HG02588 (cell line): ENCODE measurements around the gene MATR3.

Experiments used
- ATAC-seq: cut with Tn5 transposase; IDR thresholded peaks from one replicate; pipeline ENCODE4 v1.9.1; 2021; ENCODE audit warnings: mild to moderate bottlenecking, moderate library complexity; ENCODE audit not compliant: unreplicated experiment

The MATR3 gene

DNA sequence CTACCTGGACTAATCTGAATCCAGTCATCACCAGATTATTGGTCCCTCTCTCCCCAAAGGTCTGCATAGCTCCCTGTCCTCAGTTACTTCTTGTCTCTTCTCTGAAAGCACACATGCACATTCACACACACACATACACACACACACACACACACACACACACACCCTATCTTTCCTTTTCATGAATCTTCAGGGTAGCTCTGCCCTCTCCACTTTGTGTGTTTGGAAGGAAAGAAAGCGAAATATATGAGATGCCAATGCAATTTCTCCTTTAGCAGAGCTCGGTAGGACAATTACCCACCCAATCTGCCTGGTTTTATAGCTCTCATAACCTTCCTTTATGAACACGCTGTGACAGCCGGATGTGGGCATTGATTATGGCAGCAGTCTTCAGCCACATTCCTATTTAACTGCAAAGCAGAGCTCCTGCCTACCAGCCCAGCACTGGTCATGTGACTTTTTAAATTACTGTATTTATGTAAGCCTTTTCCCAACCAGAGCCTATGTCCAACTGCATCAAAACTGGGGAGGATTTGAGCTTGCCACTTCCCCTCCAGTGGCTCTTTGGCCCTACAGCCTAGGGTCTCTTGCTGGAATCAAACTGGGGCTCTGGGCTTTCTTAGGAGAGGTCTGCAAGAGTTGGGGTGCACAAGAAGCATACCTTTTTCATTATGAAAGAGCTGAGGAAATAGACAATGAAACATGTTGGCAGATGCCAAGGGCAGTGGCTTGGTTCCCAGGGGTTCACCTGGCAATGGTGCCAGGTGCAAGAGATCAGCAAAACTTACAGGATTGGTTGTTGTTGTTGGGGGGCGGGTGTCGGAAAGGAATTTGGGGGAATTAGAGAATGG is 20.8 kb upstream of the MATR3 start:
- no peak for ATAC-seq

DNA sequence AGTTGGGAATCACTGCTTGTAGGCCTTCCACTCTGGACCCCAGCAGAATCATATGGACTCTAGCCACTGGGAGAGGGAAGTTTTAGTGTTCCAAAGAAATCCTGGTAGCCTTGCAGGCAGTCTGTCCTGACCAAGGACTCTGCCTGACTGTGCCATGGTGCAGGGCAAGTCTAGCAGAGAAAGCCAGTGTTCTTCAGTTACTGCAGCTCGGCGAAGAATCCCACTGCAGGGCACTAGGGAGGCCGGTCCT is 20.3 kb upstream of the MATR3 start:
- ATAC-seq: no peak

DNA sequence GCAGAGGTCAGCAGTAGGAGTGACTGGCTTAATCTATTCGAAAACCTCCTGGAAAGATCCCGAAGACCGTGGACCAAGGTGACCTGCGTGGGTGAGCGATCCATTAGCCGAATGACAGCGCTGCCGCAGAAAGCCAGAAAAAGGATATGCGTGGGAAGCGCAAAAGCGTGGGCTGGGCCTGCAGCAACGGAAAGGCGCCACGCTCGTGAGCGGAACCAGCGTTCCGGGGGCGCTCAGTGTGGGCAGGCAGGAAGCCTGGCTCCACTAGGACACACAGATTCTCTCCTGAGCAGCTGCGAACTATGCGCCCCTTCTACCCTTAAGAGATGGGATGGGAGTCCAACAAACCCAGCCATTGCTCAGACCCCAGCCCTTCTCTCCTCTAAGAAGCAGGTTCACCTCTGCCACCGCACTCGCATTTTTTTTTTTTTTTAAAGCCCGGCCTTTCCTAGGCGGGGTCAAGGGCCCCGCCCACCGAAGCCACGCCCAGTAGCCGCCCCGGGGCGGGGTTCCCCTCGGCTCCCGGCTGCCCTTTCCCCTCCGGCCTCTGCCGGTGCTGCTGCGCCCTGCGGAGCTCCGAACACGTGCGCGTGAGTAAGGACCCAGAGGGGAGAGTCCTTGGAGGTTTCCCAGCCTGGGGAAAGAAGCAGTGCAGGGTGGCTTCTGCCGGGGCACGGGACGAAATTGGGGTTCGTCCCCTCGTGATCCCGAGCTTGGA is 19.8 kb upstream of the MATR3 start:
- peak; percentile 86 for ATAC-seq

DNA sequence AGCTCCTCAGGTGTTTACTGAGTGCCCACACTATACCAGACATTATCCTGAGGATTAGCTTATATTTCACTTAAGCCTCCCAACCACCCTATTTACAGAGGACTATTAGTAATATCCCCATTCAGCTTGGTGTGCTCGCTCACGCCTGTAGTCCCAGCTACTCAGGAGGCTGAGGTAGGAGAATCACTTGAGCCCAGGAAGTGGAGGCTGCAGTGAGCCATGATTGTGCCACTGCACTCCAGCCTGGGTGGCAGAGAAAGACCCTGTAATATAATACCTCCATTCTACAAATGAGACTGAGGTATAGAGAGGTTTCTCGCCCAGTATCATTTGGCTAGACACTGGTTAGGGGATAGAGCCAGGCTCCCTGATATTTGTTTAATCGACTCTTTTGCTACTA is 18.0 kb upstream of the MATR3 start:
- no peak for ATAC-seq

DNA sequence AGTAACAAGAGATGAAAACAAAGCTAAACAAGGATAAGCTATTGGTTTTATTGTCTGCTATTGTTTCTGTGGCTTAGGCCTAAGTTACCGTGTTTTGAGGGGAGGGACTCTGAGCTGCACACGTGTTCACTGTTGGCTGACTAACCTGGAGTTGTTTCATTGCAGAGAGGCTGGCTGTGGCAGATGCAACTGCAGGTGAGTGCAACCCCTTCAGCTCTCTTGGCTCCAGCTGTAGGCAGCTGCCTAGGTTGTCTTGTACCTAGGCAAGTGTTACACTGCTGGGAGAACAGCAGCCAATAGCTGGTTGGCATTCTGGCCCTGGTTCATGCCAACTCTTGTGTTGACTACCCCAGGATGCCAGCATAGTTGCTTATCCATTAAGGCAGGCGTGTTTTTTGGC is 17.6 kb upstream of the MATR3 start:
- no peak for ATAC-seq

DNA sequence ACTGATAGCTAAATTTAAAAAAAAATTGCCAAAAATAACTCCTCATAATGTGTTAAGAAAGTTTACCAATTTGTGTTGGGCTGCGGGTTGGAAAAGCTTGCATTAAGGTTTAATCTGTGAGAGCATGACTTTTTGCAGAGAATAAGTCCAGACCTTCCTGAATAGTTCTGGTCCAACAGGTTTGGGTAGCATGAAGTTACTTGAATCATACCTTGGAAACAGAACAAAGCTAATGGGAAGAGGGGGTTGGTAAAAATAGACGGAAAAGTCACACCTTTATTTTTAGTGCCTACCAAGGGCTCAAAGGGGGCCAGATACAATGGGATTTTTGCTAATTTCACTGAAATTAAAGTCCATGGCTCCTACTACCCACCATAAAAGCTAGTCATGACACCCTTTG is 17.1 kb upstream of the MATR3 start:
- ATAC-seq: no peak

DNA sequence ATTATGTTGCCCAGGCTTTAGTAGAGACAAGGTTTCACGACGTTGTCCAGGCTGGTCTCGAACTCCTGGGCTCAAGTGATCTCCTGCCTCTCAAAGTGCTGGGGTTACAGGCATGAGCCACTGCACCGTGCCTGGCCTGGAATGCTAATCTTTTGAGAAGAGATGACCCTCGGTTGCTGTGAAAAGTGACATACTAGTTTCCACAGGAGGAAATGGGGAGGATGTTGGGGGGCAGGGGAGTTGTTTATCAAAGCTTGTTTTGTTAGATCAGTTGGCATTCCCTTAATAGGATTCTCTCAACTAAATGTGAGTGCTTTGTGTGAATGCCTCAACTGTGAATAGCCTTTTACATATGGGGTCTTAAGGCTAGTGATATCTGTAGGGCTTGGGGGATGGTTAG is 16.4 kb upstream of the MATR3 start:
- ATAC-seq: no peak

DNA sequence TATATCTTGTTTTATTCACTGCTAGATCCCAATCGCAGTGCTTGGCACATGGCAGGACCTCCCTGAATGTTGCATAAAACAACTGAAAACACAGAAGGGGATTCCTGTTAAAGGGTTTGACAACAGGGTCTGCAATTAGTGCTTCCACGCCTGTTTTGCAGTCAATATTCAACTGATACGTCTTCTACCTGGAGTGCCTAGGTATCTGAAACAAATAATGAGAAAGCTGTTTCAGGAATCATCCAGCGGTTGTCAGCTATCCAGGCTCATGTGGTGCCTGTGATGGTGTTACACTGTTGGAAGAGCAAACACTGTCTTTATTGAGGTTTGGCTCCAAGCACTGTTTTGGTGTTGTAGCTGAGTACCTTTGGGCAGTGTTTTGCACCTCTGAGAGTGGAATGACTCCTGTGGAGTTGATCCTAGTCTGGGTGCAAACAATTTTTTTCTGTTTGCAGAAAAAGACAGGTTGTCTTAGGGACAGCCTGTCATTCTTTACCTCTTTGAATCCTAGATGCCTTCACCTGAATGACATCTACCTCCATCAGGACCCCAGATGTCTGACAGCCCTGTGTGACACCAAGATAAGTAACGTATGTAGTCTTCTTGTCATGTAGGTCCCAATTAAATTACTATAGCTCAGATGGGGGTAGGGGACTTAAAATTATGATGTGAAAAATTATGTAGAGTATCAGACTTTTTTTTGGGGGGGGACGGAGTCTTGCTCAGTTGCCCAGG is 14.8 kb upstream of the MATR3 start:
- ATAC-seq: no peak

DNA sequence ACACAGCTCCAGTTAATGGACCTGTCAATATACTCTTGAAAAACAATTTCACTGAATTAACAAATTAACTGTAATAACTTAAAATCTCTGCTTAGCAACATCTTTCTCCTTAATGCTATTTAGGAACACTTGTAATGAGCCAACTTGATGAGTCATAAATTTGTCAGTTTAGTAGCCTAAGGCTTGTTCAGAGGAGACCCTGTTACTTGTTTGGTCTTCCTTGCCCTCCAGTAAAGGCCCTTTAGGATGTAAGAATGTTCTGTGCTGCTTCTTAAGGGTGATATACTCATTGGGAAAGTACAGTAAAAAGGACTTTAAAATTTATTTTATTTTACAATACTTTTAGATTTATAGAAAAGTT is 11.4 kb upstream of the MATR3 start:
- no peak for ATAC-seq

DNA sequence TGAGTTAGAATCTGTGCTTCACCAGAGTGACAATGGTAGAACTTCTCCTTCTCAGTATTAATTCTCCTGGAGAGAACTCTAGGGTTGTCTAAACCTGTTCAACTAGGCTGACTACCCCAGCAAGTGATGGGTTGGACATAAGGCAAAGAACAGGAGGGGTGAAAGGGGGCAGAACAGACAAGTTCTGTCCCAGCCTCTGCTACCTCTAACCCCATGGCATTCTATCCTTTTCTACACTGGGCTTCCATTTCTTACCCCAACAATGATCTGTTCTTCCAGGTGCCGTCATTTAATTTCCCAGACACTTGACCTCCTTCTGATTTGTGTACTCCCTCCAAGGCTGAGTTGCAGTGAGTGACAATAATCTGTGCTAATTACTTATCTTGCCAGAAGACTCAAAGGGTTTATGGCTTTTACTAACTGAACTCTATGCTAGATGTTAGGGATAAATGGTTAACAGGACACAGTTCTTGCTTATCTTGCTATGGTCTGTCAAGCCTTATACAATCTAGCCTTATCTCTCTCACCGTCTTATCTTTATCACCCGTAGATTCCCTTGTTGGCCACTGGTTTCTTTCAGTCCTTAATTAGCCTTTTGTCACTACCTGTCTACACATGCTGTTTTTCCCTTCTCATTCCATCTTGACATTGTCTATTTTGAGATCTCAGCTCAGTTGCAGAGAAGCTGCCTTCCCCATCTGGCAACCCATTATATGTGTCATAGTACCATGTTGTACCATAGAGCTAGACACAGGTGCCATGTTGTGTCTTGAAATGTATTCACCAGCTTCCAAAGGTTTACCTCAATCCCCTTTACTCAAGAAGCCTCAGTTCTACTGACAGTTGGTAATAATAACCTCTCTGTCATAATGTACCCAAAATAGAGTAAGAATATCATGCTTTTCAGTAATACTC is 10.0 kb upstream of the MATR3 start:
- no peak for ATAC-seq

DNA sequence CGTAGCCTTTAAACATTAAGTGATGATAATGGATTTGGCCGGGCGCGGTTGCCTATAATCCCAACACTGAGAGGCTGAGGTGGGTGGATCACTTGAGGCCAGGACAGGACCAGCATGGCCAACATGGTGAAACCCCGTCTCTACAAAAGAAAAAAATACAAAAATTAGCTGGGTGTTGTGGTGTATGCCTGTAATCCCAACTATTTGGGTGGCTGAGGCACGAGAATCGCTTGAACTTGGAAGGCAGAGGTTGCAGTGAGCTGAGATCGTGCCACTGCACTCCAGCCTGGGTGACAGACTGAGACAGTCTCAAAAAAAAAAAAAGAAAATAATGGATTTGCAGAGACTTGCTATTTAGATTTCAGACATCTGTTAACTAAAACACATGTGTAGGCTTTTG is 9.2 kb upstream of the MATR3 start:
- no peak for ATAC-seq

DNA sequence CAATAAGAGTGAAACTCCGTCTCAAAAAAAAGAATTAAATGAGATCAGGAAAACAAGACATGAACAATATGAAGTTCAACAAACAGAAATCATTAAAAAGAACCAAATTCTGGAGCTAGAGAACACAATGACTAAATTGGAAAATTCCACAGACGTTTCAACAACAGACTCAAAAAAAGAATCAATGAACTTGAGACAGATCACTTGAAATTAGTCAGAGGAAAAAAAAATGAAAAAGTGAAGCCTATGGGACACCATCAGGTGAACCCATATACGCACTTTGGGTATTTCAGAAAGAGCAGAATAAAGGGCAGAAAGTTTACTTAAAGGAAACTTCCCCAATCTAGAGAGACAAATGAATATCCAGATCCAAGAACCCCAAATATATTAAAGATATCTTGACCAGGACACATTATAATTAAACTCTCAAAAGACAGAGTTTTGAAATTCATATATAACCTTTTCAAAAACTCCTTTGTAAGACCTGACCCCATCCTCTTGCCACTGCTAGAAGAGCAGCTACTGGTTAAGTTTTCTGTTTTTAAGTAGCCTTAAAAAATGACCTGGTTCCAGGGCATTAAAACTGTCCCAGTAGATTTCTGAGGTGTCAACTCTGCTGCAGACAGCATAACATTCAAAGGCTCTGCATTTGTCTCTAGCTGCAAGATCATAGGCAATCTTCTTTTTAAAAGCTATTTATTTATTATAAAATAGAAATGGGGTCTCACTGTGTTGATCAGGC is 7.7 kb upstream of the MATR3 start:
- ATAC-seq: no peak

DNA sequence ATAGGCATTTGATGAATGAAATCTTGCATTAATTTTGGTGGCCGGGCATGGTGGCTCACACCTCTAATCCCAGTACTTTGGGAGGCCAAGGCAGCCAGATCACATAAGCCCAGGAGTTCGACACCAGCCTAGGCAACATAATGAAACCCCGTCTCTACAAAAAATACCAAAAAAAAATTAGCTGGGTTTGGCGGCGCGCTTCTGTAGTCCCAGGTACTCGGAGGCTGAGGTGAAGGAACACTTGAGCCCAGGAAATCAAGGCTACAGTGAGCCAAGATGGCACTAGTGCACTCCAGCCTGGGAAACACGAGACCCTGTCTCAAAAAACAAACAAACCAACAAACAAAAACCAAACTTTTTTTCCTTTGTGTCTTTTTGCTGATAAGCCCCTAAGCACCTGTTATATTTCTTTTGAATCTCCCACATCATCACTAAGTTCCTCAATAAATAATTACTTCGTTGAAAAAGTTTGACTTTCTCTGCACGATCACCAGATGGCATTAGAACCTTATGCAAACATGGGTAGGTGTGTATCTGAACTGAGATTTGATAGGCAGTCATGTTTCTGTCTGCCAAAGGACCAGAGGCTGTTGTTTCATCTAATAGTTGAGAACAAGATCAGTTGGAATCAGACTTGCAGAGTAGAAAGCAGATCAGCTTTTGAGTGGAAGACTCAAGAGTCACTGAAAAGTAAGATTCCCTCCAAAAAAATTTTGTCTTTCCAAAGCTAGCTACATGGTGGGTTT is 5.5 kb upstream of the MATR3 start:
- no peak for ATAC-seq

DNA sequence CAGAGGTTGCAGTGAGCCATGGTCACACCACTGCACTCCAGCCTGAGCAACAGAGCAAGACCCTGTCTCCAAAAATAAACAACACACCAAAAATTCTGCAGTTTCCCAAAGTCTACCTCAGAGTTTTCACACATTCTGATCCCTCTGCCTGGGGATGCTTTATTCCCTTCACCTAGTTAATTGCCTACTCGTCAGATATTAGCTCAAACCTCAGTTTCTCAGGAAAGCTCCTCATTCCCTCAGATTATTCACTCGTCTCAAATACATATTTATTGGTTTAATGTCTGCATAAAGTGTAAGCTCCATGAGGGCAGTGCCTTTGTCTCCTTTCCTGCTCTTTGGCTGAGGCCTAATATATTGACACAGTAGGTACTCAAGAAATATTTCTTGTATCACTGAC is 2.5 kb upstream of the MATR3 start:
- ATAC-seq: no peak

DNA sequence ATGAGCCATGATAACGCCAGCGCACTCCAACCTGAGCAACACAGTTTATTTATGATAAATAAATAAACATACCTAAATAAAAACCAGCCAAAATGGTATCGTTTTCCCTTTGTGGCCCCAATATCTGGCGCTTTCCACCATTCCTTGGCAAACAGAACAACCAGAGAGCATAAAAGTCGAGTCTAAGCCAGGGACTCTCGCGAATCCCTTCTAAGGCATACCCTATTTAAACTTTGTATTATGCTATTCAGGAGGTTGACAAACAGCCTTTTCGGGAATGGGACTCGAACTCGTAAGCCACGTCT is 386 bp upstream of the MATR3 start:
- ATAC-seq: no peak

DNA sequence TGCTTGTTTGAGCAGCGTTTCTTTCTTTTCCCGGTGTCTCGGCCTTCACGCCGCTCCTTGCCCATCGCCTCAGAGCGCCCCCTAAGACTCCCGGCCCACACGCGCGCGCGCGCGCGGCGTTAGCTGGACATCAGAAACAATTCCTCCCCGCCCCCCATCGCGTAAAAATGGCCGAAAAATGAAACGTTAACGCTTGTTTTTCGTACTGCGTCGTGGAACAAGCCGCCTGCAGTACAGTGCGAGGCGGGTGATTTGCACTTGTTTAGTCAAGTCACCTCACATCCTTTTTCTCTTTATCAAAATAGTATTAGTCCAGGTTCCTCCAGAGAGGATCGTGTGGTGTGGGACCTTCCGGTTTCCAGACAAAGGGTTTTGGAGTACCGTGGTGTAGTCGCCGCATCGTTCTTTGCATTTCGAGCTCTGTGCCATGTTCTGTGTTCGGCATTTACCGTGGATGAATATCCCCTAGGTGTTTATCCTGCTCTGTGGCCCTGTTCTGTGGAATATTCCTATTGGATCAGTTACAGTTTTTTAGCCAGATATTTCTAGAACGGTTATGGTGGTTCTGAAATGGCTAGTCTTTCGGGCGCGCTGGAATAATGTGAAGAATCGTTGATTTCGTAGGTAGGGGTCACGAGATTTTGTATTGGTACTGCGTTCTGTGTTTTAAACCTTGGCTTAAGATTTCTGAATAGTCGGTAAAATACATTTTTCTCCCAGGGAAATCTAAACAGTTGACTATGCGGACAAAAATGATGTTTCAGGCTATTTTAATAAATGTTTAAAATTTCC is 1.0 kb downstream of the MATR3 start:
- ATAC-seq: peak; percentile 33

DNA sequence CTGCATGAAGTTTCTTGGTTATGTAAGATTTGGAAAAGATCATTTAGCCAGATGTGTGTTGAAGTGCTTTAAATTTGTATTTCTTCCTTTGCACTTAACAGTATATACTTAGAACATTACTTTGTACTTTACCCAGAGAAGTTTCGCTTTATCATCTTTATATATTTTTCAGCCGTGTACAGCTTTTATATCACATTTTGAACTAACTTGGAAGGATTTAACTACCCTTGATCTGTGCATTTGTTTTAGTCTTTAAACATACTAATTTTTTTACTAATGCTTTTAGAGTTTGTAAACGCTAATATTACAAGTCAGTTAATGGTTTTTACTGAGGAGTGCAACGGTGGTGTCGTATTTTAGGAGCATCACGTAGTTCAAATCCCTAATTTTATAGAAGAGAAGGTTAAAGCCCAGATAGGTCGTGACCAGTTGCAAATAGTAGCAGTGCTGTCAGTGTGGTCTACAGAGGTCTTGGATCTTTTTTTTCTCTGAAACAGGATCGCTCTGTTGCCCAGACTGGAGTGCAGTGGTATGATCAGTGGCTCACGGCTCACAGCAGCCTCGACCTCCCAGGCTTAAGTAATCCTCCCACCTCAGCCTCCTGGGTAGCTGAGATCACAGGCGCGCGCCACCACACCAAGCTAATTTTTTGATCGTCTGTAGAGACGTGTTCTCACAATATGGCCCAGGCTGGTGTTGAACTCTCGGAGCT is 2.0 kb downstream of the MATR3 start:
- ATAC-seq: no peak

DNA sequence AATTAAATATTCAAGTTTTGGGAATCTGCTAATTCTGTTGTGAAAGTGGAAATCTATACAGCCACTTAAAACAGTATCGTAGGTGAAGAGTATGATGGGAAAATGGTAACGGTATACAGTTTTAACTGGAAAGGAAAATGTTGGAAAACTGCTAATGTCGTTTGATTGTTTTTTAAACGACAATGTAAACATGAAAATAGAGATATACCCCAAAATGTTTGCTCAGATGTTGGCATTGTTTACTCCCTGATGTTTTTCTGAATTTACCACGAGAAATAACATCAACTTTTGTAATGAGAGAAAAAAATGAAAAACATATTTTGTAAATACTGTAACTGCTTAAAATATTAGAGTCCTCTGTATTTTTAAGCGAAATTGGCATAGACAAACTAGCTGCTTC is 2.7 kb downstream of the MATR3 start:
- no peak for ATAC-seq
